Keratinocyte (primary cell): ENCODE results near the gene CXCL5.

Source experiments
- EZH2 ChIP-seq: IDR thresholded peaks from one replicate; pipeline ENCODE4 v1.6.1; 2012; ENCODE audit warnings: inconsistent platforms, mild to moderate bottlenecking, low read length, moderate library complexity
- TF ChIP-seq, protein P1 (sequence below), 3 experiments: IDR thresholded peaks in 1 of 3; conservative IDR thresholded peaks in 1 of 3; optimal IDR thresholded peaks in 1 of 3; 2 replicates in 2 of 3; 3 replicates in 1 of 3; pipeline versions ENCODE3 to v1.5.1; 2011; ENCODE audit warnings: low read length in 3 of 3, mild to moderate bottlenecking in 3 of 3, moderate library complexity in 2 of 3, control low read depth in 1 of 3, inconsistent platforms in 1 of 3; ENCODE audit not compliant: insufficient read depth in 2 of 3; ENCODE audit errors: extremely low read depth in 1 of 3

GRCh38 chr4:73989928-73990327 is 8.5 kb downstream of the CXCL5 start:
- TF ChIP-seq EZH2: no peak
- TF ChIP-seq, protein P1, sequence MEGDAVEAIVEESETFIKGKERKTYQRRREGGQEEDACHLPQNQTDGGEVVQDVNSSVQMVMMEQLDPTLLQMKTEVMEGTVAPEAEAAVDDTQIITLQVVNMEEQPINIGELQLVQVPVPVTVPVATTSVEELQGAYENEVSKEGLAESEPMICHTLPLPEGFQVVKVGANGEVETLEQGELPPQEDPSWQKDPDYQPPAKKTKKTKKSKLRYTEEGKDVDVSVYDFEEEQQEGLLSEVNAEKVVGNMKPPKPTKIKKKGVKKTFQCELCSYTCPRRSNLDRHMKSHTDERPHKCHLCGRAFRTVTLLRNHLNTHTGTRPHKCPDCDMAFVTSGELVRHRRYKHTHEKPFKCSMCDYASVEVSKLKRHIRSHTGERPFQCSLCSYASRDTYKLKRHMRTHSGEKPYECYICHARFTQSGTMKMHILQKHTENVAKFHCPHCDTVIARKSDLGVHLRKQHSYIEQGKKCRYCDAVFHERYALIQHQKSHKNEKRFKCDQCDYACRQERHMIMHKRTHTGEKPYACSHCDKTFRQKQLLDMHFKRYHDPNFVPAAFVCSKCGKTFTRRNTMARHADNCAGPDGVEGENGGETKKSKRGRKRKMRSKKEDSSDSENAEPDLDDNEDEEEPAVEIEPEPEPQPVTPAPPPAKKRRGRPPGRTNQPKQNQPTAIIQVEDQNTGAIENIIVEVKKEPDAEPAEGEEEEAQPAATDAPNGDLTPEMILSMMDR (optimal IDR thresholded peaks at IDR 0.05 in 1 of 3, IDR thresholded peaks at IDR 0.05 in 1 of 3, conservative IDR thresholded peaks at IDR 0.05 in 1 of 3; ENCODE audit: extremely low read depth in 1 of 3, insufficient read depth in 2 of 3, low read length in 3 of 3): no peak
